IPS-NIHi11 (cell line): Measurements from ENCODE around the gene RAB1A.
"Not testable (repeated sequence)": the region's sequence is repeated elsewhere in the genome, so short reads cannot be mapped to it uniquely, and the experiment has no call there.

Experiments used
- DNase-seq: peaks from one replicate; pipeline ENCODE4 v3.0.0; 2012; ENCODE audit warnings: mixed read lengths, low spot score

The RAB1A gene

GRCh38 chr2:65134158-65134557 is 4.3 kb upstream of the RAB1A start:
- DNase-seq: no peak

DNA sequence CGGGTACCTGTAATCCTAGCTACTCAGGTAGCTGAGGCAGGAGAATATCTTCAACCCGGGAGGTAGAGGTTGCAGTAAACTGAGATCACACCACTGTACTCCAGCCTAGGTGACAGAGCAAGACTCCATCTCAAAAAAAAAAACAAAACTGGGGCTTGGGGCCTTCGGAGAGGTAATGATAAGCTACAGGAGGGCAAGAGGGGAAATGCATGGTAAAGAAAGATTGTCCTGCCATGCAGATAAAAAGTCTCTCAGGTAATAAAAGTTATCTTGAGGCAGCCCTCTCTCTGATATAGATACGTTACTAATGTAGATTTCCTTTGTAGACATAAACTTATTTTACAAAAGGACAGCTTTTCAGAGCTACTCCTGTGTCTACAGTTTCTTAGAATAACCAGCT is 3.7 kb upstream of the RAB1A start:
- no peak for DNase-seq

DNA sequence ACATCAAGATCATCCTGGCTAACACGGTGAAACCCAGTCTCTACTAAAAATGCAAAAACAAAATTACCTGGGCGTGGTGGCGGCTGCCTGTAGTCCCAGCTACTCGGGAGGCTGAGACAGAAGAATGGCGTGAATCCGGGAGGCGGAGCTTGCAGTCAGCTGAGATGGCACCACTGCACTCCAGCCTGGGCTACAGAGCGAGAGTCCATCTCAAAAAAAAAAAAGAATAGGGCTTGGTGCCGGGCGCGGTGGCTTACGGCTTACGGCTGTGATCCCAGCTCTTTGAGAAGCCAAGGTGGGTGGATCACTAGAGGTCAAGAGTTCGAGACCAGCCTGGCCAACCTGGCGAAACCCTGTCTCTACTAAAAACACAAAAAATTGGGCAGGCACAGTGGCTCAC is 3.0 kb upstream of the RAB1A start:
- not testable (repeated sequence) for DNase-seq

- no peak for DNase-seq
These were observed 814 bp upstream of the RAB1A start for GRCh38 chr2:65130664-65131175.

DNA sequence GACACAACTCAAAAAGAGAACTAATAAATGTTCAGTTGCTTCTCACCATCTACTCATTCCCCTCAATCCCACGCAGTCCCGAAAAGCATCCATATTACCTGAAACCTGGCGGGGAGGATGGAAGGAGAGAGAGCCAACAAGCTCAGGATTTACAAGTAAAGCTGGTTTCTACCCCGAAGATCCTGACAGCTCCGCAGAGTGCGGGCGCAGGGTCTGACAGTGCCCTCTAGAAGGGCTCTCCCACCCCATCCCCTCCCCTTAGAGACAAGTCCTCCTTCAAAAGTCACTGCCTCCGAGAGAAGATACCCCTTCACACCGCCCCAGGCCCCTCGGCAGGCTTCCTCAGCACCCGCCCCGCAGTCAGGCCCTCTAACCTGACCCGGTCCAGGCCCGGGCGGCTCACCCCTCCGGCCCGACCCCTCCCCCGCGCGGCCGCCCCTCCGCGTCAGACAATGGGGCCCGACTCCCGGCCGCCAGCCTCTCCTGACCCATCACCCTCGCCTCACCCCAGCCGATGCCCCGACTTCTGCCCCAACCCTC is 550 bp downstream of the RAB1A start:
- peak; percentile 44 for DNase-seq

GRCh38 chr2:65128297-65129190 is 1.4 kb downstream of the RAB1A start:
- DNase-seq: no peak

- DNase-seq: not testable (repeated sequence)
These were observed 4.4 kb downstream of the RAB1A start for GRCh38 chr2:65125457-65125856.

DNA sequence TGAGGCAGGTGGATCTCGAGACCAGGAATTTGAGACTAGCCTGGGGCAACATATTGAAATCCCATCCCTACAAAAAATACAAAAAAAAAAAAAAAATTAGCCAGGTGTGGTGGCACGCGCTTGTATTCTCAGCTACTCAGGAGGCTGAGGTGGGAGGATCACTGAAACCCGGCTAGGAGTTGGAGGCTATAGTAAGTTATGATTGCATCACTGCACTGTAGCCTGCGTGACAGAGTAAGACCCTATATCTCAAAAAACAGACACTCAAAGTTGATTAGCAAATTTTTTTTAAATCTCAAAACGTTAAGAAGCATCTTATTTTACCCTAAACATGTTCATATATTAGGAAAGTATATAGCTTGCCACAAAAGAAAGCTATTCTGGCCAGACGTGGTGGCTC is 7.6 kb downstream of the RAB1A start:
- no peak for DNase-seq

DNA sequence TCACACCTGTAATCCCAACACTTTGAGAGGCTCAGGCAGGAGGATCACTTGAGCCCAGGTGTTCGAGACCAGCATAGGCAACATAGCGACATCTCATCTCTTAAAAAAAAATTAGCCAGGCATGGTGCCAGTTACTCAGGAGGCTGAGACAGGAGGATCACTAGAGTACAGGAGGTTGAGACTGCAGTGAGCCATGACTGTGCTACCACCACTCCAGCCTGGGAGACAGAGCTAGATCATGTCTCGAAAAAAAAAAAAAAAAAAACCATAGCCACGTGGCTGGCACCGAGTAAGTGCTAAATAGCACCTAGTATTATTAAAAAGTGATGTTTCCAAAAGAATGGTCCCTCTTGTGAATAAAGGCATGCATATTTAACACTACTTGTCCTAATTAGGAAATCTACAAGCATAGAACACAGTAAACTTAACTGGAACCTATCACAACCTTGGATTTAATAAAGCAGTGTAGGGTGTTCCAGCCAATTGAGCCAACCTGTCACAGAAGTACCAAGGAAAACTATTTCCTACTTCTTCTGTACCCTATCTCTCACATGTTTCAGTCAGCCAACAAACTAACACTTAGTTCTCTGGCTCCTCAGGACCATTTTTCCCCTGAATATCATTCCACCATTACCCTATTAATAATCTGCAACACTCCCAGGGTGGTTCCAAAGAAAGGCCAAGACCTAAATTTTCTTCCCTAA is 8.8 kb downstream of the RAB1A start:
- DNase-seq: no peak

GRCh38 chr2:65116645-65117044 is 13.3 kb downstream of the RAB1A start:
- no peak for DNase-seq

DNA sequence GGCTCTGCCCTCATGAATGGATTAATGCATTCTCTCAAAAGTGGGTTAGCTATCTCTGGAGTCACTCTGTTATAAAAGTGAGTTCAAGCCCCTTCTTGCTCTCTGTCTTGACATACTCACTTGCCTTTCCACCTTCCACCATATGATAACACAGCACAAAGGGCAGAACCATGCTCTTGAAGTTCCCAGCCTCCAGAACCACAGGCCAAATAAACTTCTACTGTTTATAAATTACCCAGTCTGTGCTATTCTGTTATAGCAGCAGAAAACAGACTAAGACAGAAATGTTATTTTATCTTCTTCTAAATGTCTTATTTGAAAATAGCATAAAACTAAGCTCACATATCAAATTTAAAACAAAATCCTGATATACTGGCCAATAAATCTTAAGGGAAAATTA is 15.0 kb downstream of the RAB1A start:
- DNase-seq: no peak

GRCh38 chr2:65113816-65114215 is 16.1 kb downstream of the RAB1A start:
- DNase-seq: no peak

GRCh38 chr2:65113229-65113628 is 16.7 kb downstream of the RAB1A start:
- DNase-seq: no peak

DNA sequence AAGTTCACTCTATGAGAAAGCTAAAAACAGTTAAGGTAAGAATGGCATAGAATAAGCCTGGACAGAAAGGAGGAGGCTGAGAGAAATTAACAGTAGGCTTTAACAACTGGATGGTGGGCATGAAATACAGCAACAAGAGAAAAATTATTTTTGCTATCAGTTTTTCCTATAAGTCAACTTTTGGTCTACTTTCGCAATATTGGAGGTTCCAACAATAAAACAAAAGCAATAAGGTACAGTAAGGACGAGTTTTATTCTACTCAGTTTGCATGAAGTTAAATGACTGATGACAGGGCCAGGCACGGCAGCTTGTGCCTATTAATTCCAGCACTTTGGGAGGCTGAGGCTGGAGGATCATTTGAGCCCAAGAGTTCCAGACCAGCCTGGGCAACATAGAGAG is 17.3 kb downstream of the RAB1A start:
- DNase-seq: no peak

- no peak for DNase-seq
These were observed 21.1 kb downstream of the RAB1A start for GRCh38 chr2:65108780-65109179.

DNA sequence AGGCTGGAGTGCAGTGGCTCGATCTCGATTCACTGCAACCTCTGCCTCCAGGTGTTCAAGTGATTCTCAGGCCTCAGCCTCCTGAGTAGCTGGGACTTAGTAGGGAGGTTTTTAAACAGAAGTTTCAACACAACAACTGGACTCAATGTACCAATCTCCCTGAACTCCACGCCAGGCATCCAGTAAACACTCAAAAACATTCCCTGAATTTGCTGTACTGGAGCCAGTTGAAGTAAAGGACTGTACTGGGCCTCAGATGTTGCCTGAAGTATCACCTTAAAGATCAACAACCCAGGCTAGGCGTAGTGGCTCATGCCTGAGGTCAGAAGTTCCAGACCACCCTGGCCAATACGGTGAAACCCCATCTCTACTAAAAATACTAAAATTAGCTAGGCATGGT is 22.4 kb downstream of the RAB1A start:
- DNase-seq: no peak

- DNase-seq: no peak
These were observed 26.7 kb downstream of the RAB1A start for GRCh38 chr2:65103013-65103715.

GRCh38 chr2:65101071-65101470 is 28.8 kb downstream of the RAB1A start:
- DNase-seq: no peak

GRCh38 chr2:65098741-65099140 is 31.2 kb downstream of the RAB1A start:
- no peak for DNase-seq

DNA sequence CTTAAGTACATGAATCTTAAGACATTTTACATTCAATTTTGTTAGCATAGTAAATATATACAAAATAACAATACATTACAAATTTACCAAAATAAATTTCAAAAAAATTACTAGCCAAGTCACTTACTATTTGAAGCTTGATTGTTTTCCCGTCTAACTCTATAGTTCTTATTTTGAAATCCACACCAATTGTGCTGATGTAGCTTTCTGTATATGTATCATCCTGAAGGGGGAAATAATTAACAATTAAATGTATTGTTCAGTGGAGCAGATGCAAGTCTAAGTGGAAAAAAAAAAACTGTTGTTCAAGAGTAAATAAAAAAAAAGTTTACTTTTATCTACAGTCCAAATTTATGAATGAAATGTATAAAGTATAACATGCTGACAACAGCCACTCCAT is 32.1 kb downstream of the RAB1A start:
- DNase-seq: no peak

- no peak for DNase-seq
These were observed 33.0 kb downstream of the RAB1A start for GRCh38 chr2:65096948-65097347.

GRCh38 chr2:65093211-65093610 is 36.7 kb downstream of the RAB1A start:
- DNase-seq: no peak
